Skin epidermis (tissue), 12 donors: ENCODE measurements around the gene ELAVL3.
"Not testable (repeated sequence)": the region's sequence is repeated elsewhere in the genome, so short reads cannot be mapped to it uniquely, and the experiment has no call there.

ENCODE experiments used
- H3K27ac ChIP-seq, 21 experiments: fragments of 200-600 bp; sonication (generic) in 11 of 21; one replicate each; pipeline ENCODE4 v1.5.0; 2020; ENCODE audit warnings: mild to moderate bottlenecking in 3 of 21, inconsistent platforms in 2 of 21, moderate library complexity in 2 of 21
- H3K4me3 ChIP-seq, 7 experiments: fragments of 200-600 bp; sonication (generic) in 2 of 7; one replicate each; pipeline ENCODE4 v1.5.0; 2020; ENCODE audit warnings: inconsistent platforms in 2 of 7, mild to moderate bottlenecking in 2 of 7, moderate library complexity in 1 of 7

ELAVL3 gene

GRCh38 chr19:11447347-11448262, 33.2 kb downstream of the ELAVL3 start:
- H3K4me3 ChIP-seq, result no peak overlapping the region
- H3K27ac ChIP-seq, result peak overlapping the region in 2 of 21 experiments; percentile 2 to 29

GRCh38 chr19:11446652-11447301, 34.1 kb downstream of the ELAVL3 start:
- Histone ChIP-seq H3K27ac (peak overlapping the region in 2 of 21 experiments; percentile 2 to 29), H3K4me3 (no peak overlapping the region)

GRCh38 chr19:11446271-11446651, 34.6 kb downstream of the ELAVL3 start:
- H3K27ac ChIP-seq, result no peak overlapping the region

GRCh38 chr19:11445141-11445540, 35.7 kb downstream of the ELAVL3 start:
- Histone ChIP-seq H3K4me3 (no peak overlapping the region), H3K27ac (peak overlapping the region in 1 of 21 experiments; percentile 31)

More at GRCh38 chr19:11446271-11446651, 34.6 kb downstream of the ELAVL3 start:
- no peak overlapping the region for H3K4me3 ChIP-seq

GRCh38 chr19:11444059-11444458, 36.8 kb downstream of the ELAVL3 start:
- Histone ChIP-seq H3K4me3 (no peak overlapping the region), H3K27ac (peak overlapping the region in 11 of 21 experiments; percentile 2 to 65 (median 51))

GRCh38 chr19:11437955-11438354, 42.9 kb downstream of the ELAVL3 start:
- H3K27ac ChIP-seq, result peak overlapping the region in 2 of 21 experiments; percentile 1 to 60
- H3K4me3 ChIP-seq, result no peak overlapping the region

- Histone ChIP-seq H3K27ac (peak overlapping the region in 20 of 21 experiments; percentile 14 to 91 (median 79)), H3K4me3 (peak overlapping the region; percentile 43 to 87 (median 68))
Observed at GRCh38 chr19:11435833-11436313, 45.0 kb downstream of the ELAVL3 start.

GRCh38 chr19:11435057-11435832, 45.6 kb downstream of the ELAVL3 start, which contains the start of the genes ODAD3 and PRKCSH:
TSS of gene ODAD3 (minus strand) at chr19:11435121. CDS start at chr19:11435016, 105 bp downstream.
TSS of gene PRKCSH (plus strand) at chr19:11435635. CDS start at chr19:11436118, 483 bp downstream.
- Histone ChIP-seq H3K27ac (peak within 1 kb of the TSS in 20 of 21 experiments; percentile 36 to 91 (median 79)), H3K4me3 (peak within 1 kb of the TSS; percentile 43 to 87 (median 68))

GRCh38 chr19:11434703-11435056, 46.2 kb downstream of the ELAVL3 start:
- Histone ChIP-seq H3K4me3 (peak overlapping the region; percentile 43 to 87 (median 68)), H3K27ac (peak overlapping the region in 19 of 21 experiments; percentile 6 to 86 (median 69))

GRCh38 chr19:11433526-11433925, 47.3 kb downstream of the ELAVL3 start:
- H3K4me3 ChIP-seq, H3K27ac ChIP-seq: not testable (repeated sequence)

GRCh38 chr19:11426656-11427055, 54.2 kb downstream of the ELAVL3 start:
- H3K27ac ChIP-seq, result no peak overlapping the region
- H3K4me3 ChIP-seq, result no peak overlapping the region

GRCh38 chr19:11425719-11426457, 55.0 kb downstream of the ELAVL3 start:
- Histone ChIP-seq H3K4me3 (no peak overlapping the region), H3K27ac (no peak overlapping the region)

GRCh38 chr19:11423791-11424181, 57.1 kb downstream of the ELAVL3 start:
- H3K27ac ChIP-seq, result peak overlapping the region in 1 of 21 experiments; percentile 57

GRCh38 chr19:11423164-11423790, 57.6 kb downstream of the ELAVL3 start:
- H3K27ac ChIP-seq, result peak overlapping the region in 2 of 21 experiments; percentile 57

More at GRCh38 chr19:11423791-11424181, 57.1 kb downstream of the ELAVL3 start:
- H3K4me3 ChIP-seq, result no peak overlapping the region

GRCh38 chr19:11422163-11423065, 58.4 kb downstream of the ELAVL3 start:
- peak overlapping the region; percentile 5 to 26 (median 17) for H3K4me3 ChIP-seq
- H3K27ac ChIP-seq, result peak overlapping the region in 3 of 21 experiments; percentile 47 to 57 (median 57)

More at GRCh38 chr19:11423164-11423790, 57.6 kb downstream of the ELAVL3 start:
- no peak overlapping the region for H3K4me3 ChIP-seq

GRCh38 chr19:11421371-11422098, 59.3 kb downstream of the ELAVL3 start:
- Histone ChIP-seq H3K27ac (peak overlapping the region in 3 of 21 experiments; percentile 19 to 57 (median 28)), H3K4me3 (peak overlapping the region in 3 of 7 experiments; percentile 17 to 26 (median 26))
